Mucosa of rectum (tissue), 2 donors: Measurements from ENCODE around the gene CCPG1.

ENCODE experiments used
- H3K27ac ChIP-seq, 2 donors: one replicate each; pipeline ENCODE4 v1.7.0; 2013; ENCODE audit warnings: inconsistent platforms in 2 of 2, low read depth in 2 of 2, low read length in 2 of 2
- H3K27me3 ChIP-seq, 2 donors: one replicate each; pipeline ENCODE4 v1.7.0; 2013; ENCODE audit warnings: low read length in 2 of 2; ENCODE audit not compliant: control insufficient read depth in 2 of 2, insufficient read depth in 2 of 2
- H3K36me3 ChIP-seq, 2 donors: one replicate each; pipeline ENCODE4 v1.7.0; 2013; ENCODE audit warnings: low read length in 2 of 2; ENCODE audit not compliant: control insufficient read depth in 2 of 2, insufficient read depth in 2 of 2
- H3K4me1 ChIP-seq, 2 donors: one replicate each; pipeline ENCODE4 v1.7.0; 2013; ENCODE audit warnings: low read length in 2 of 2, mild to moderate bottlenecking in 1 of 2; ENCODE audit not compliant: control insufficient read depth in 2 of 2, insufficient read depth in 2 of 2
- H3K4me3 ChIP-seq, 2 donors: one replicate each; pipeline ENCODE4 v1.7.0; 2013; ENCODE audit warnings: low read length in 2 of 2
- H3K9ac ChIP-seq, 2 donors: one replicate each; pipeline ENCODE4 v1.7.0; 2013; ENCODE audit warnings: low read length in 2 of 2, low read depth in 1 of 2, mild to moderate bottlenecking in 1 of 2
- H3K9me3 ChIP-seq, 2 donors: one replicate each; pipeline ENCODE4 v1.7.0; 2013; ENCODE audit warnings: low read length in 2 of 2; ENCODE audit not compliant: control insufficient read depth in 2 of 2
- donor health status: healthy.
- donor health status: Normal muscosa, but diverticular disease.

CCPG1 gene

GRCh38 chr15:55334371-55334770 lies 73.8 kb downstream of the CCPG1 start:
- no peaks in the 10 kb centered on the region for H3K27me3 ChIP-seq
- no peak overlapping the region for H3K4me3 ChIP-seq
- H3K9ac ChIP-seq = no peak overlapping the region
- no peak overlapping the region for H3K27ac ChIP-seq
- H3K36me3 ChIP-seq = peaks cover 19 to 31% of the 10 kb centered on the region in 2 donors
- H3K9me3 ChIP-seq = no peaks in the 10 kb centered on the region
- no peaks in the 10 kb centered on the region for H3K4me1 ChIP-seq

- H3K9ac ChIP-seq = no peak overlapping the region
- H3K4me3 ChIP-seq = no peak overlapping the region
- no peaks in the 10 kb centered on the region for H3K9me3 ChIP-seq
- no peaks in the 10 kb centered on the region for H3K27me3 ChIP-seq
- no peaks in the 10 kb centered on the region for H3K4me1 ChIP-seq
- no peak overlapping the region for H3K27ac ChIP-seq
- peaks cover 9 to 11% of the 10 kb centered on the region in 2 donors for H3K36me3 ChIP-seq
Observed at GRCh38 chr15:55327387-55327786, 80.8 kb downstream of the CCPG1 start.

- Histone ChIP-seq H3K27me3 (no peaks in the 10 kb centered on the region), H3K9me3 (no peaks in the 10 kb centered on the region), H3K36me3 (no peaks in the 10 kb centered on the region), H3K4me3 (no peak overlapping the region), H3K9ac (no peak overlapping the region), H3K27ac (no peak overlapping the region), H3K4me1 (peaks cover 2 to 4% of the 10 kb centered on the region in 2 donors)
Observed at GRCh38 chr15:55322467-55322866, 85.7 kb downstream of the CCPG1 start.

GRCh38 chr15:55320963-55321362 lies 87.2 kb downstream of the CCPG1 start:
- Histone ChIP-seq H3K4me1 (peaks cover 2 to 4% of the 10 kb centered on the region in 2 donors), H3K9ac (no peak overlapping the region), H3K36me3 (no peaks in the 10 kb centered on the region), H3K4me3 (no peak overlapping the region), H3K27ac (no peak overlapping the region), H3K9me3 (no peaks in the 10 kb centered on the region), H3K27me3 (no peaks in the 10 kb centered on the region)

- Histone ChIP-seq H3K9ac (peak overlapping the region in 1 of 2 donors; percentile 41), H3K27me3 (no peaks in the 10 kb centered on the region), H3K36me3 (no peaks in the 10 kb centered on the region), H3K9me3 (no peaks in the 10 kb centered on the region), H3K27ac (no peak overlapping the region), H3K4me1 (peaks cover 2 to 4% of the 10 kb centered on the region in 2 donors), H3K4me3 (peak overlapping the region in 1 of 2 donors; percentile 98)
Observed at GRCh38 chr15:55320238-55320550, 88.0 kb downstream of the CCPG1 start.

- no peaks in the 10 kb centered on the region for H3K36me3 ChIP-seq
- H3K9ac ChIP-seq = peak overlapping the region; percentile 84 to 94
- H3K4me3 ChIP-seq = peak overlapping the region; percentile 98 to 99
- H3K27ac ChIP-seq = peak overlapping the region; percentile 86 to 89
- no peaks in the 10 kb centered on the region for H3K27me3 ChIP-seq
- H3K9me3 ChIP-seq = no peaks in the 10 kb centered on the region
- H3K4me1 ChIP-seq = peaks cover 2 to 4% of the 10 kb centered on the region in 2 donors
Observed at GRCh38 chr15:55319537-55320237, 88.5 kb downstream of the CCPG1 start.

- Histone ChIP-seq H3K4me1 (peaks cover 2 to 4% of the 10 kb centered on the region in 2 donors), H3K9me3 (no peaks in the 10 kb centered on the region), H3K27me3 (no peaks in the 10 kb centered on the region), H3K9ac (peak within 1 kb of the TSS; percentile 84 to 94), H3K36me3 (no peaks in the 10 kb centered on the region), H3K27ac (peak within 1 kb of the TSS; percentile 86 to 89), H3K4me3 (peak within 1 kb of the TSS; percentile 98 to 99)
Observed at GRCh38 chr15:55318588-55319494, 89.3 kb downstream of the CCPG1 start, which contains the start of the genes PIGB and PIGBOS1. Gene PIGB (plus strand): TSS chr15:55319222. CDS start chr15:55319251, 29 bp downstream. Gene PIGBOS1 (minus strand): TSS chr15:55319123. CDS start chr15:55317792, 1,331 bp downstream.
